Measurements from ENCODE around the gene GRIA2. TPM values are rescaled to one million over a fixed set of nuclear protein-coding genes. Genes with fewer than 3 reads are reported as not detected.
"Not testable (repeated sequence)": the region's sequence is repeated elsewhere in the genome, so short reads cannot be mapped to it uniquely, and the experiment has no call there.

Gene GRIA2
- total RNA-seq (not detected), polyA plus RNA-seq (not detected)

- H3K4me1 ChIP-seq (ENCODE audit: insufficient read depth, low read length), result no peaks in the 10 kb centered on the region
- CTCF ChIA-PET, result no interaction called here
- H3K9me3 Mint-ChIP-seq, result peaks cover 4 to 27% (median 12%) of the 10 kb centered on the region in 5 donors
- no peaks in the 10 kb centered on the region for H3K9me3 ChIP-seq (ENCODE audit: low read length)
- peaks cover 2 to 11% of the 10 kb centered on the region in 2 donors for H3K27me3 Mint-ChIP-seq
- no peak for DNase-seq
- no peaks in the 10 kb centered on the region for H3K36me3 Mint-ChIP-seq
- no peaks in the 10 kb centered on the region for H3K27me3 ChIP-seq (ENCODE audit: insufficient read depth, low read length, poor library complexity, severe bottlenecking)
- H3K27ac ChIP-seq (ENCODE audit: low read depth, low read length), result no peak within 1 kb of the TSS
- no peaks in the 10 kb centered on the region for H3K36me3 ChIP-seq (ENCODE audit: insufficient read depth, low read length)
- H3K4me1 Mint-ChIP-seq, result no peaks in the 10 kb centered on the region
- no peak within 1 kb of the TSS for H3K4me3 Mint-ChIP-seq
- no peak within 1 kb of the TSS for H3K4me3 ChIP-seq (ENCODE audit: low read length)
- POLR2A ChIA-PET, result no interaction called here
- no peak within 1 kb of the TSS for H3K27ac Mint-ChIP-seq
These were observed at the start of gene GRIA2 for GRCh38 chr4:157220371-157220881. Gene GRIA2, plus strand, starts transcription at chr4:157220728. Its CDS starts 315 bp downstream, at chr4:157221043.

GRCh38 chr4:157172011-157172410 lies 48.5 kb upstream of the GRIA2 start:
- ChIA-PET POLR2A (no interaction called here), CTCF (no interaction called here)
- peaks cover 0 to 1% of the 10 kb centered on the region in 2 donors for H3K27me3 Mint-ChIP-seq
- no peaks in the 10 kb centered on the region for H3K36me3 ChIP-seq (ENCODE audit: insufficient read depth, low read length)
- H3K27ac Mint-ChIP-seq, result no peak overlapping the region
- no peaks in the 10 kb centered on the region for H3K4me1 ChIP-seq (ENCODE audit: insufficient read depth, low read length)
- no peaks in the 10 kb centered on the region for H3K4me1 Mint-ChIP-seq
- no peaks in the 10 kb centered on the region for H3K36me3 Mint-ChIP-seq
- DNase-seq, result no peak
- no peak overlapping the region for H3K4me3 Mint-ChIP-seq
- no peaks in the 10 kb centered on the region for H3K9me3 ChIP-seq (ENCODE audit: low read length)
- H3K4me3 ChIP-seq (ENCODE audit: low read length), result no peak overlapping the region
- H3K27me3 ChIP-seq (ENCODE audit: insufficient read depth, low read length, poor library complexity, severe bottlenecking), result no peaks in the 10 kb centered on the region
- H3K27ac ChIP-seq (ENCODE audit: low read depth, low read length), result no peak overlapping the region
- H3K9me3 Mint-ChIP-seq, result peaks cover 0 to 10% (median 0%) of the 10 kb centered on the region in 5 donors

DNA sequence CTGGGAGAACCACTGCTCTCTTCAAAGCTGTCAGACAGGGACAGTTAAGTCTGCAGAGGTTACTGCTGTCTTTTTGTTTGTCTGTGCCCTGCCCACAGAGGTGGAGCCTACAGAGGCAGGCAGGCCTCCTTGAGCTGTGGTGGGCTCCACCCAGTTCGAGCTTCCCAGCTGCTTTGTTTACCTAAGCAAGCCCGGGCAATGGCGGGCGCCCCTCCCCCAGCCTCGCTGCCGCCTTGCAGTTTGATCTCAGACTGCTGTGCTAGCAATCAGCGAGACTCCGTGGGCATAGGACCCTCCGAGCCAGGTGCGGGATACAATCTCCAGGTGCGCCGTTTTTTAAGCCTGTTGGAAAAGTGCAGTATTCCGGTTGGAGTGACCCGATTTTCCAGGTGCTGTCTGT lies 40.3 kb upstream of the GRIA2 start:
- H3K36me3 Mint-ChIP-seq; H3K27ac ChIP-seq (ENCODE audit: low read depth, low read length); CTCF ChIA-PET; POLR2A ChIA-PET; H3K9me3 Mint-ChIP-seq; H3K4me1 Mint-ChIP-seq; H3K36me3 ChIP-seq (ENCODE audit: insufficient read depth, low read length); H3K27me3 Mint-ChIP-seq; DNase-seq; H3K27me3 ChIP-seq (ENCODE audit: insufficient read depth, low read length, poor library complexity, severe bottlenecking); H3K4me1 ChIP-seq (ENCODE audit: insufficient read depth, low read length); H3K27ac Mint-ChIP-seq; H3K4me3 Mint-ChIP-seq; H3K4me3 ChIP-seq (ENCODE audit: low read length); H3K9me3 ChIP-seq (ENCODE audit: low read length): not testable (repeated sequence)

DNA sequence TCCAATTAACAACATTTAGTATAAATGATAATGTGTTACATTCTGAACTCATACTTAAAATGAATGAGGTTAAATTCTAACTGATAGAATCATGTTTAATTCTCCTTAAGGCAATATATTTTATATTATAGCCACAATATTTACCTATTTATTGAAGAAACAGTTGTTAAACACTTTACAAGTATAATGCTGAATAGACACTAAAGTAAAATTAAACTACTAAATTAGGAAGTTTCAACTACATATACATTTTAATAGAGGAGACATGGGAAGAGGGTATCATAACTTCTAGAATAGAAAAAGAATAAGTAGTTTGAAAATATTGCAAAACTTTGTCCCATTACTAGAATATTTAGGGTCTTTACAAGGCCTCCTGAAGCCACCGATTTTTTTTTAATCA lies 36.2 kb upstream of the GRIA2 start:
- no peak overlapping the region for H3K4me3 ChIP-seq (ENCODE audit: low read length)
- H3K27me3 Mint-ChIP-seq, result no peaks in the 10 kb centered on the region

GRCh38 chr4:157185363-157185762 lies 35.2 kb upstream of the GRIA2 start:
- Mint-ChIP-seq H3K27ac (no peak overlapping the region), H3K4me3 (no peak overlapping the region), H3K9me3 (peaks cover 10 to 21% (median 15%) of the 10 kb centered on the region in 5 donors), H3K27me3 (no peaks in the 10 kb centered on the region), H3K4me1 (no peaks in the 10 kb centered on the region), H3K36me3 (no peaks in the 10 kb centered on the region)
- no peaks in the 10 kb centered on the region for H3K27me3 ChIP-seq (ENCODE audit: insufficient read depth, low read length, poor library complexity, severe bottlenecking)
- ChIA-PET POLR2A (no interaction called here), CTCF (no interaction called here)
- H3K9me3 ChIP-seq (ENCODE audit: low read length), result no peaks in the 10 kb centered on the region
- DNase-seq, result no peak
- no peak overlapping the region for H3K27ac ChIP-seq (ENCODE audit: low read depth, low read length)
- no peak overlapping the region for H3K4me3 ChIP-seq (ENCODE audit: low read length)
- H3K36me3 ChIP-seq (ENCODE audit: insufficient read depth, low read length), result no peaks in the 10 kb centered on the region
- H3K4me1 ChIP-seq (ENCODE audit: insufficient read depth, low read length), result no peaks in the 10 kb centered on the region

More for the DNA sequence above, 36.2 kb upstream of the GRIA2 start:
- Mint-ChIP-seq H3K9me3 (peaks cover 8 to 15% (median 10%) of the 10 kb centered on the region in 5 donors), H3K36me3 (no peaks in the 10 kb centered on the region), H3K4me1 (no peaks in the 10 kb centered on the region), H3K4me3 (no peak overlapping the region), H3K27ac (no peak overlapping the region)
- DNase-seq, result no peak
- ChIA-PET CTCF (no interaction called here), POLR2A (no interaction called here)
- no peaks in the 10 kb centered on the region for H3K9me3 ChIP-seq (ENCODE audit: low read length)
- no peak overlapping the region for H3K27ac ChIP-seq (ENCODE audit: low read depth, low read length)
- no peaks in the 10 kb centered on the region for H3K4me1 ChIP-seq (ENCODE audit: insufficient read depth, low read length)
- H3K36me3 ChIP-seq (ENCODE audit: insufficient read depth, low read length), result no peaks in the 10 kb centered on the region
- no peaks in the 10 kb centered on the region for H3K27me3 ChIP-seq (ENCODE audit: insufficient read depth, low read length, poor library complexity, severe bottlenecking)

DNA sequence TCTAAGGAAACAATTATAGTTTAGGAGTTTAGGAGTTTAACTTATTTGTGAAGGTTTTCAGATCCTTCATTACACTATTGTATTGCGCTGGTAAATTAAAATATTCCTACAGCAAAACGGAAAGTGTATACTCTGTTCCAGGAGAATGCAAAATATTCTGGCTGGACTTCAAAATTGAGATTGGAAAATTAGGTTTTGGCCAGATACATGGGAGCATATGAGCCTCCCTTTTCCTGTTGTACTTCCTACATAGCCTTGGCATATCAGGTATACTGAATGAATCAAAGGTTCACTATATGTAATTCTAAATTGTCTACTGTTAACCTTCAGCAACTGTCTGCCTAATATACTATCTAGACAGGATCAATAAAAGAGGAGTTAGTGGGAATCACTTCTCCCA lies 25.2 kb upstream of the GRIA2 start:
- DNase-seq, result no peak
- no peak overlapping the region for H3K27ac ChIP-seq (ENCODE audit: low read depth, low read length)
- Mint-ChIP-seq H3K4me1 (no peaks in the 10 kb centered on the region), H3K9me3 (peaks cover 5 to 14% (median 11%) of the 10 kb centered on the region in 5 donors), H3K36me3 (no peaks in the 10 kb centered on the region), H3K27me3 (no peaks in the 10 kb centered on the region), H3K27ac (no peak overlapping the region), H3K4me3 (no peak overlapping the region)
- no peaks in the 10 kb centered on the region for H3K36me3 ChIP-seq (ENCODE audit: insufficient read depth, low read length)
- ChIA-PET POLR2A (no interaction called here), CTCF (no interaction called here)
- H3K27me3 ChIP-seq (ENCODE audit: insufficient read depth, low read length, poor library complexity, severe bottlenecking), result no peaks in the 10 kb centered on the region
- no peaks in the 10 kb centered on the region for H3K4me1 ChIP-seq (ENCODE audit: insufficient read depth, low read length)
- no peaks in the 10 kb centered on the region for H3K9me3 ChIP-seq (ENCODE audit: low read length)
- H3K4me3 ChIP-seq (ENCODE audit: low read length), result no peak overlapping the region

- Mint-ChIP-seq H3K36me3 (no peaks in the 10 kb centered on the region), H3K4me3 (no peak overlapping the region), H3K4me1 (no peaks in the 10 kb centered on the region), H3K27ac (no peak overlapping the region), H3K9me3 (peaks cover 3 to 10% (median 8%) of the 10 kb centered on the region in 5 donors), H3K27me3 (no peaks in the 10 kb centered on the region)
- no peak for DNase-seq
- Histone ChIP-seq H3K36me3 (ENCODE audit: insufficient read depth, low read length) (no peaks in the 10 kb centered on the region), H3K27me3 (ENCODE audit: insufficient read depth, low read length, poor library complexity, severe bottlenecking) (no peaks in the 10 kb centered on the region), H3K4me1 (ENCODE audit: insufficient read depth, low read length) (no peaks in the 10 kb centered on the region), H3K4me3 (ENCODE audit: low read length) (no peak overlapping the region), H3K27ac (ENCODE audit: low read depth, low read length) (no peak overlapping the region), H3K9me3 (ENCODE audit: low read length) (no peaks in the 10 kb centered on the region)
- ChIA-PET CTCF (no interaction called here), POLR2A (no interaction called here)
These were observed 24.5 kb upstream of the GRIA2 start for GRCh38 chr4:157196046-157196445.

- Histone ChIP-seq H3K27ac (ENCODE audit: low read depth, low read length) (no peak overlapping the region), H3K4me3 (ENCODE audit: low read length) (no peak overlapping the region), H3K4me1 (ENCODE audit: insufficient read depth, low read length) (no peaks in the 10 kb centered on the region), H3K36me3 (ENCODE audit: insufficient read depth, low read length) (no peaks in the 10 kb centered on the region), H3K27me3 (ENCODE audit: insufficient read depth, low read length, poor library complexity, severe bottlenecking) (no peaks in the 10 kb centered on the region), H3K9me3 (ENCODE audit: low read length) (no peaks in the 10 kb centered on the region)
- CTCF ChIA-PET, result no interaction called here
- Mint-ChIP-seq H3K27ac (no peak overlapping the region), H3K4me1 (no peaks in the 10 kb centered on the region), H3K4me3 (no peak overlapping the region), H3K36me3 (no peaks in the 10 kb centered on the region), H3K27me3 (no peaks in the 10 kb centered on the region), H3K9me3 (peaks cover 0 to 13% (median 5%) of the 10 kb centered on the region in 5 donors)
- POLR2A ChIA-PET, result no interaction called here
- DNase-seq, result no peak
These were observed 15.8 kb upstream of the GRIA2 start for GRCh38 chr4:157204634-157205244.

Measured in CD8-positive, alpha-beta memory T cell (primary cell).